Fibroblast of lung (primary cell): ENCODE data around the gene GH1. TPM values are rescaled to one million over a fixed set of nuclear protein-coding genes. Genes with fewer than 3 reads are reported as not detected.
"Not testable (repeated sequence)": the region's sequence is repeated elsewhere in the genome, so short reads cannot be mapped to it uniquely, and the experiment has no call there.

Experiments used
- DNase-seq, 2 donors: peaks; one replicate each; pipeline versions ENCODE4 v3.0.0 to v3.0.0-alpha.2; 2010; ENCODE audit warnings: low read depth in 2 of 2
- H2AFZ ChIP-seq: 2 replicates; pipeline ENCODE4 v1.5.1; 2012; ENCODE audit warnings: low read length, control low read depth, inconsistent platforms
- H3K27ac ChIP-seq: 2 replicates; pipeline ENCODE4 v1.5.1; 2011; ENCODE audit warnings: low read length, control low read depth; ENCODE audit not compliant: insufficient read depth
- H3K27me3 ChIP-seq: 2 replicates; pipeline ENCODE4 v1.5.1; 2011; ENCODE audit warnings: mild to moderate bottlenecking, low read length; ENCODE audit not compliant: control insufficient read depth, insufficient read depth
- H3K36me3 ChIP-seq: 2 replicates; pipeline ENCODE4 v1.5.1; 2011; ENCODE audit warnings: low read length; ENCODE audit not compliant: control insufficient read depth, insufficient read depth
- H3K4me1 ChIP-seq: 2 replicates; pipeline ENCODE4 v1.5.1; 2011; ENCODE audit warnings: low read length; ENCODE audit not compliant: control insufficient read depth, insufficient read depth; ENCODE audit errors: extremely low read depth
- H3K4me2 ChIP-seq: 2 replicates; pipeline ENCODE4 v1.5.1; 2011; ENCODE audit warnings: low read length, control low read depth; ENCODE audit not compliant: insufficient read depth; ENCODE audit errors: extremely low read depth
- H3K4me3 ChIP-seq, 4 experiments: fragments of 200-600 bp in 1 of 4; sonication (generic) in 1 of 4; replicated peaks in 1 of 4; 2 replicates each; pipeline ENCODE4 v1.5.1; 2011 to 2016; ENCODE audit warnings: low read length in 4 of 4, low read depth in 3 of 4, mild to moderate bottlenecking in 3 of 4, control low read depth in 2 of 4, inconsistent platforms in 1 of 4, mixed read lengths in 1 of 4; ENCODE audit not compliant: insufficient read depth in 1 of 4; ENCODE audit errors: control extremely low read depth in 1 of 4
- H3K79me2 ChIP-seq: 2 replicates; pipeline ENCODE4 v1.5.1; 2012; ENCODE audit warnings: mild to moderate bottlenecking, low read length, inconsistent platforms; ENCODE audit not compliant: control insufficient read depth, insufficient read depth
- H3K9ac ChIP-seq: 2 replicates; pipeline ENCODE4 v1.5.1; 2011; ENCODE audit warnings: mild to moderate bottlenecking, low read length, control low read depth; ENCODE audit not compliant: insufficient read depth
- H3K9me3 ChIP-seq: 2 replicates; pipeline ENCODE4 v1.5.1; 2012; ENCODE audit warnings: low read depth, low read length; ENCODE audit not compliant: control insufficient read depth, insufficient read depth
- H4K20me1 ChIP-seq: 2 replicates; pipeline ENCODE4 v1.5.1; 2011; ENCODE audit warnings: low read length; ENCODE audit not compliant: control insufficient read depth, insufficient read depth; ENCODE audit errors: extremely low read depth
- EZH2 ChIP-seq: IDR thresholded peaks from 2 replicates; pipeline ENCODE4 v1.5.1; 2012; ENCODE audit warnings: low read length, control low read depth, mild to moderate bottlenecking; ENCODE audit errors: missing control alignments
- polyA plus RNA-seq, 2 donors: library from polyadenylated mRNA; depleted of rRNA in 1 of 2; stranded (reverse) in 1 of 2; unstranded in 1 of 2; fragments of >200 nt; gene quantifications; 2 replicates each; pipeline ENCODE4 v1.2.1, GENCODE V29; 2011 to 2012; ENCODE audit warnings: missing spikeins in 1 of 2
- total RNA-seq: library from RNA; depleted of rRNA; stranded (reverse); fragments of >200 nt; gene quantifications from 2 replicates; pipeline ENCODE4 v1.2.1, GENCODE V29; 2014
- TF ChIP-seq, protein P1 (sequence below), 2 donors: IDR thresholded peaks in 1 of 2; conservative IDR thresholded peaks in 1 of 2; 1 replicate in 1 of 2; 2 replicates in 1 of 2; pipeline ENCODE4 v1.5.1; 2011 to 2012; ENCODE audit warnings: low read length in 2 of 2, control low read depth in 1 of 2, inconsistent platforms in 1 of 2, low read depth in 1 of 2, mild to moderate bottlenecking in 1 of 2

Gene GH1
- total and polyA plus RNA-seq, 2 donors (not counting 1 experiment from before 2014, with no cell fraction given) = not detected

DNA sequence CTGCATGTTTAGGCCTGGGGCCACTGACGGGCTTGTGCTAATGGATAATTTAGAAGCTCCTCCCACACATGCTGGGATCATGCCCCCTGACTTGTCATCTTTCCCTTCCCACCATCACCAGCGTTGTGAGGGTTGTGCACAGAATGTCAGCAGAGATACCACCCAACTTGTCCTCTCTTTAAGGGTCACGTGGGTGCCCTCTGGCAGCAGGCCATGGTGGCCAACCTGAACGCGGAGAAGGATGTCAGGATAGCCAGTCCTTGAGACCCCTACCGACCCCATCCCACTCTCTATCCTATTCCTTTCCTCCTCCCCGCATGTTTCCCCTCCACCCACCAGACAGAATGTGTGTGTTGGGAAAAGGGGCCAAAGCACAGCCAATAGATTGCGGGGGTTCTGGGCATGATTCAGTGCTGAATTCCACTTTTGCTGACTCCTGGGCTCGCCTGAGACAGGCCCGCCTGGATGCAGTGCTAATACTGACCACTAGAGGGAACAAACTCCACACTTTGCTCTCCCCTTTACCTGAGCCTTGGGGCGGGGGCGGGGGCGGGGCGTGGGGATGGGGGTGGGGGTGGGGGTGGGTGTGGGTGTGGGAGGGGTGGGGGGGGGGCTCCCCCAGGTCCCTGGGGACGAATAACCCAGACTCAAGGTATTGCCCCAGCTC is 36.6 kb downstream of the GH1 start, which contains the start of gene GH2:
TSS of gene GH2 (minus strand) at position 10 of the 667 bp plus-strand sequence. CDS start 143 bp downstream, outside the sequence.
- peak; percentile 23 to 28 for DNase-seq
- Histone ChIP-seq H3K4me1 (no peaks in the 10 kb centered on the region), H3K4me2 (no peak within 1 kb of the TSS), H3K79me2 (no peaks in the 10 kb centered on the region), H4K20me1 (no peaks in the 10 kb centered on the region), H3K9ac (no peak within 1 kb of the TSS), H3K27me3 (no peaks in the 10 kb centered on the region), H3K27ac (no peak within 1 kb of the TSS), H2AFZ (no peak within 1 kb of the TSS), H3K36me3 (no peaks in the 10 kb centered on the region), H3K9me3 (no peaks in the 10 kb centered on the region), H3K4me3 (no peak within 1 kb of the TSS)
- TF ChIP-seq, protein P1, sequence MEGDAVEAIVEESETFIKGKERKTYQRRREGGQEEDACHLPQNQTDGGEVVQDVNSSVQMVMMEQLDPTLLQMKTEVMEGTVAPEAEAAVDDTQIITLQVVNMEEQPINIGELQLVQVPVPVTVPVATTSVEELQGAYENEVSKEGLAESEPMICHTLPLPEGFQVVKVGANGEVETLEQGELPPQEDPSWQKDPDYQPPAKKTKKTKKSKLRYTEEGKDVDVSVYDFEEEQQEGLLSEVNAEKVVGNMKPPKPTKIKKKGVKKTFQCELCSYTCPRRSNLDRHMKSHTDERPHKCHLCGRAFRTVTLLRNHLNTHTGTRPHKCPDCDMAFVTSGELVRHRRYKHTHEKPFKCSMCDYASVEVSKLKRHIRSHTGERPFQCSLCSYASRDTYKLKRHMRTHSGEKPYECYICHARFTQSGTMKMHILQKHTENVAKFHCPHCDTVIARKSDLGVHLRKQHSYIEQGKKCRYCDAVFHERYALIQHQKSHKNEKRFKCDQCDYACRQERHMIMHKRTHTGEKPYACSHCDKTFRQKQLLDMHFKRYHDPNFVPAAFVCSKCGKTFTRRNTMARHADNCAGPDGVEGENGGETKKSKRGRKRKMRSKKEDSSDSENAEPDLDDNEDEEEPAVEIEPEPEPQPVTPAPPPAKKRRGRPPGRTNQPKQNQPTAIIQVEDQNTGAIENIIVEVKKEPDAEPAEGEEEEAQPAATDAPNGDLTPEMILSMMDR (conservative IDR thresholded peaks at IDR 0.05 in 1 of 2, IDR thresholded peaks at IDR 0.05 in 1 of 2; ENCODE audit: low read depth in 1 of 2, low read length in 2 of 2) = peak; percentile 52 to 71
- TF ChIP-seq EZH2 = no peak

DNA sequence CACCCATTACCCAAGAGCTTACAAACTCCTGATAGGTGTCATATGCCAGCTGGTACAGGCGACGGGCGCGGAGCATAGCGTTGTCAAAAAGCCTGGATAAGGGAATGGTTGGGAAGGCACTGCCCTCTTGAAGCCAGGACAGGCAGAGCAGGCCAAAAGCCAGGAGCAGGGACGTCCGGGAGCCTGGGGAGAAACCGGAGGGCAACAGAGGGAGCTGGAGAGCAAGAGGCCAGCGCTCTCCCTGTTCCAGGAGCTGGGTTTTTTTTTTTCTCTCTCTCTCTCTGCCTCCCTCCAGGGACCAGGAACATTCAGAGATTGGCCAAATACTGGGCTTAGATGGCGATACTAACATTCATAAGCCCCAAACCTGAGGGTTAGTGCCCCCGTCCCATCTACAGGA is 37.3 kb downstream of the GH1 start:
- not testable (repeated sequence) for DNase-seq, H4K20me1 ChIP-seq, H3K4me1 ChIP-seq, H3K9ac ChIP-seq, H3K4me2 ChIP-seq, H3K27ac ChIP-seq, H3K27me3 ChIP-seq, H2AFZ ChIP-seq, H3K36me3 ChIP-seq, H3K4me3 ChIP-seq, H3K9me3 ChIP-seq, H3K79me2 ChIP-seq

DNA sequence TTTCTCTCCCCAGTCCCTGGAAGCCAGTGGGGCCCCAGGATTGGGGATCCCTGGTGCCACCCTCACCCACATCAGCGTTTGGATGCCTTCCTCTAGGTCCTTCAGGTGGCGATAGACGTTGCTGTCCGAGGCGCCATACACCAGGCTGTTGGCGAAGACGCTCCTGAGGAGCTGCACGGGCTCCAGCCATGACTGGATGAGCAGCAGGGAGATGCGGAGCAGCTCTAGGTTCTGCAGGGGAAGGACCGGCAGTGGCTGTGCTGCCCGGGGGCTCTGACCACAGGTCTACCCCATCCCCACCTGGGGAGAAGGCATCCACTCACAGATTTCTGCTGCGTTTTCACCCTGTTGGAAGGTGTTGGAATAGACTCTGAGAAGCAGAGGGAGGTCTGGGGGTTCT is 37.9 kb downstream of the GH1 start:
- Histone ChIP-seq H3K4me2 (no peak overlapping the region), H3K4me1 (no peaks in the 10 kb centered on the region), H3K9me3 (no peaks in the 10 kb centered on the region), H3K36me3 (no peaks in the 10 kb centered on the region), H2AFZ (no peak overlapping the region), H4K20me1 (no peaks in the 10 kb centered on the region), H3K9ac (no peak overlapping the region), H3K27me3 (no peaks in the 10 kb centered on the region), H3K27ac (no peak overlapping the region), H3K79me2 (no peaks in the 10 kb centered on the region), H3K4me3 (no peak overlapping the region)
- no peak for DNase-seq
- no peak for TF ChIP-seq EZH2
- TF ChIP-seq, protein P1 (conservative IDR thresholded peaks at IDR 0.05 in 1 of 2, IDR thresholded peaks at IDR 0.05 in 1 of 2; ENCODE audit: low read depth in 1 of 2, low read length in 2 of 2) = no peak

DNA sequence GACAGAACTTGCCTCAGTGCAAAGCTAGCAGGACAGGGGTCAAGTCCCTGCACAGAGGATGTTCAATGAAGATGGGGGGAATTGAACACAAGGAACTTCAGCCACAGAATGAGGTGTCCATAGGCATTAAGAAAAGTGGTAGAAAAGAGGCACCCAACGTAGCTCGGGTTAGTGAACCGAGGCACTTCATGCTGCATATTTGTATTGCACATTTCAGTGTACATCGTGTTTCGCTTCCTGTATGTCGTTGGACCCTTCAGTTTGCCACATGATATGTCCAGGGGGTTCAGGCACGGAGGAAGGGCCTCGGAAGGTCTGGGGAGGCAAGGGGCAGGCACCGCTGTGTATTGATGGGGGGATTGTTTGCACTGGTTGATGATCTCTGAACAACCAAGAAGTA is 40.2 kb downstream of the GH1 start:
- H3K27ac ChIP-seq, H3K4me2 ChIP-seq, H3K4me3 ChIP-seq, H2AFZ ChIP-seq, H3K79me2 ChIP-seq, DNase-seq, H3K4me1 ChIP-seq, H3K27me3 ChIP-seq, H3K36me3 ChIP-seq, H3K9me3 ChIP-seq, H3K9ac ChIP-seq, H4K20me1 ChIP-seq: not testable (repeated sequence)

DNA sequence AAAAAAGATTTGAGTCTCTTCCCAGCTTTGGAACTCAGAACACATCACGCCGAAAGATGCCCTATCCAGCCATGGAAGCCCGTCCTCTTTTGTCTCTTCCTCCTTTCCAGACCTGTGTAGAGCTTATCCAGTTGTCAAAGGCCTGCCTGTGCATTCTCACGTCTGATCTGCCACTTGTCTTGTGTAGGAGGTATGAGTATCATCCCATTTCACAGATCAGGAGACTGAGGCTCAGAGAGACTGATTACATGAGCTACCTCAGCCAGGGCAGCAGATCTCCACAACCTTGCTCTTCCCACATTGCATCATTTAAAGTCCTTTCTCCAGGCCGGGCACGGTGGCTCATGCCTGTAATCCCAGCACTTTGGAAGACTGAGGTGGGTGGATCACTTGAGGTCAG is 43.9 kb downstream of the GH1 start:
- not testable (repeated sequence) for H3K79me2 ChIP-seq, H3K36me3 ChIP-seq, H3K27ac ChIP-seq, H2AFZ ChIP-seq, H3K4me2 ChIP-seq, H3K4me3 ChIP-seq, DNase-seq, H3K9me3 ChIP-seq, H3K4me1 ChIP-seq, H3K9ac ChIP-seq, H4K20me1 ChIP-seq, H3K27me3 ChIP-seq
